ENCODE data around the gene KLHL6.

DNA sequence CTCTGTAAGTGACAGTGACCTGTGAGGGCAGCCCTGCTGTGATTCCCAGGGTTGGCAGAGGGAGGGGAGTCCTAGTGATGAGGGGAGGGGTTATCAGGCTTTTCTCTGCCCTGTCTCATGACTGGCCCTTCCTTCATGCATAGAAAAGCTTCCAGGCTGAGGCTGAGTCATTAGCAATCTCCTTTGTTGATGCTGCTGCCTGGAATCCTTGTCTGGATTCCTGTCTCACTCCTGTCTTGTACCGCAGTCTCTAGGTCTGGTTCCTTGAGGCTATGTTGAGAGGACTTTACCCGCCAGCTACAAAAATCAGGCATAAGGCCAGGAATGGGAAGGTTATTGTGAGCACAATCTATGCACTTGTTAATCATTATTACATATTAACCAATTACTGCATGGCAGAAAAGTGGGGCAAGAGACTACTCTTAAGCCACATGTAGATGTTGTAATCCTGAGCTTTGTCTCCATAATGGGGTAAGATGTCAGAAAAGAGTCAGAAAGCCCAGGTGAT, 7.2 kb downstream of the KLHL6 start:
- TF ChIP-seq, protein P1, sequence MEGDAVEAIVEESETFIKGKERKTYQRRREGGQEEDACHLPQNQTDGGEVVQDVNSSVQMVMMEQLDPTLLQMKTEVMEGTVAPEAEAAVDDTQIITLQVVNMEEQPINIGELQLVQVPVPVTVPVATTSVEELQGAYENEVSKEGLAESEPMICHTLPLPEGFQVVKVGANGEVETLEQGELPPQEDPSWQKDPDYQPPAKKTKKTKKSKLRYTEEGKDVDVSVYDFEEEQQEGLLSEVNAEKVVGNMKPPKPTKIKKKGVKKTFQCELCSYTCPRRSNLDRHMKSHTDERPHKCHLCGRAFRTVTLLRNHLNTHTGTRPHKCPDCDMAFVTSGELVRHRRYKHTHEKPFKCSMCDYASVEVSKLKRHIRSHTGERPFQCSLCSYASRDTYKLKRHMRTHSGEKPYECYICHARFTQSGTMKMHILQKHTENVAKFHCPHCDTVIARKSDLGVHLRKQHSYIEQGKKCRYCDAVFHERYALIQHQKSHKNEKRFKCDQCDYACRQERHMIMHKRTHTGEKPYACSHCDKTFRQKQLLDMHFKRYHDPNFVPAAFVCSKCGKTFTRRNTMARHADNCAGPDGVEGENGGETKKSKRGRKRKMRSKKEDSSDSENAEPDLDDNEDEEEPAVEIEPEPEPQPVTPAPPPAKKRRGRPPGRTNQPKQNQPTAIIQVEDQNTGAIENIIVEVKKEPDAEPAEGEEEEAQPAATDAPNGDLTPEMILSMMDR (CRISPR knock-in tag; IDR thresholded peaks at IDR 0.05), result no peak
- no peak for TF ChIP-seq SIN3A (IDR thresholded peaks at IDR 0.05; ENCODE audit: borderline replicate concordance, low read depth, low read length)
- TF ChIP-seq ZNF883 (CRISPR knock-in tag; IDR thresholded peaks at IDR 0.05; ENCODE audit: not compliant biosample characterization), result no peak
- no peak for TF ChIP-seq BRD4 (CRISPR knock-in tag; IDR thresholded peaks at IDR 0.05)
- TF ChIP-seq ZBTB21 (CRISPR knock-in tag; IDR thresholded peaks at IDR 0.05), result no peak
- no peak for TF ChIP-seq KLF9 (CRISPR knock-in tag; IDR thresholded peaks at IDR 0.05; ENCODE audit: low read depth)
- no peak for TF ChIP-seq HDAC2 (CRISPR knock-in tag; IDR thresholded peaks at IDR 0.05)
- no peak for TF ChIP-seq FOXP4 (CRISPR knock-in tag; IDR thresholded peaks at IDR 0.05)
- TF ChIP-seq PAWR (CRISPR knock-in tag; IDR thresholded peaks at IDR 0.05; ENCODE audit: borderline replicate concordance), result no peak

Data from HepG2 (cell line).